CD4-positive, alpha-beta T cell treated with Interleukin-15 for 1 hour (primary cell): ENCODE results near the gene TTLL10.
"Not testable (repeated sequence)": the region's sequence is repeated elsewhere in the genome, so short reads cannot be mapped to it uniquely, and the experiment has no call there.

Experiments used
- DNase-seq: peaks from one replicate; pipeline ENCODE4 v3.0.0-alpha.2; 2020

TTLL10 gene

DNA sequence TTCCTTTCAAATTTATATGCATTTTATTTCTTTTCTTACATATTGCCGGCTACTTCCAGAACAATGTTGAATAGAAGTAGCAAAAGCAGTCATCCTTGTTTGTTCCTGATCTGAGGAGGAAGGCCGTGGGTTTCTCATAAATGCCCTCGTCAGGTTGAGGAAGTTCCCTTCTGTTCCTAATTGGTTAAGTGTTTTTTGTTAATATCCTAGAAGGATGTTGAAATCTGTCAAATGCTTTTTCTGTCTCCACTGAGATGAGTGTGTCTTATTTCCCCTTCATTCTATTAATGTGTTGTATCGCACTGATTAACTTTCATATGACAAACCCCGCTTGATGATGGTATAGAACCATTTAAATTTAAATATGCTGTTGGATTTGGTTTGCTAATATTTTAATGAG, 15.4 kb downstream of the TTLL10 start:
- peak; percentile 4 for DNase-seq

DNA sequence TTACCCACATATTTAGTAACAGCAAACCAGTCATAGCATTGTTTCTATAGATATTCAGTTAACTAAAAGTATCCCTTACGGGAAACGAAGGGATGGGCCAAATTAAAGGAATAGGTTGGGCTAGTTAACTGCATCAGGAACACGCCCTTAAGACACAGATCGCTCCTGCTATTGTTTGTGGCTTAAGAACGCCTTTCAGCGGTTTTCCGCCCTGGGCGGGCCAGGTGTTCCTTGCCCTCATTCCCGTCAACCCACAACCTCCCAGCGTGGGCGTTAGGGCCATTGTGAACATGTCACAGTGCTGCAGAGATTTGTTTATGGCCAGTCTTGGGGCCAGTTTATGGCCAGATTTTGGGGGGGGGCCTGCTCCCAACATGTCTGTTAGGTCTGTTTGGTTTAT, 18.1 kb downstream of the TTLL10 start:
- peak; percentile 10 for DNase-seq

DNA sequence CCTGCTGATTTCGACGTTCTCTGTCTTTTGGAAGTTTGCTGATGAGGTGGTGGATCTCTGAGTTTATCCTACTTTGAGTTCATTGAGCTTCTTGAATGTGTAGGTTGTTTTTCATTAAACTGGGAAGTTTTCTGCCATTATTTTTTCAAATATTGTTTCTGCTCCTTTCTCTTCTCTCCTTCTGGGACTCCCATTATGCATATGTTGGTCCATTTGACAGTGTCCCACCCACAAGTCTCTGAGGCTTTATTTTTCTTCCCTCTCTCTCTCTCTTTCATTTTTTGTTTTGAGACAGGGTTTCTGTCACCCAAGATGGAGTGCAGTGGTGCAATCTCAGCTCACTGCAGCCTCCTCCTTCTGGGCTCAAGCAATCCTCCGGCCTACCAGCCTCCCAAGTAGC, 21.0 kb downstream of the TTLL10 start:
- DNase-seq: no peak

DNA sequence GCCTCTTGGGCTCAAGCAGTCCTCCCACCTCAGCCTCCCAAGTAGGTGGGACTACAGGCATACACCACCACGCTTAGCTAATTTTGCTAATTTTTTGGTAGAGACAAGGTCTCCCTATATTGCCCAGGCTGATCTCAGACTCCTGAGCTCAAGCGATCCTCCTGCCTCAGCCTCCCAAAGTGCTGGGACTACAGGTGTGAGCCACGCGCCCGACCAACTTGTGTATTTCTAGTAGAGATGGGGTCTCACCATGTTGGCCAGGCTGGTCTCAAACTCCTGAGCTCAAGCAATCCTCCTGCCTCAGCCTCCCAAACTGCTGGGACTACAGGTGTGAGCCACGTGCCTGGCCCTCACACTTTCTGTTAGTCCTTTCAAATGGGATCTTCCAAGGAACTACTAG, 22.0 kb downstream of the TTLL10 start:
- DNase-seq: not testable (repeated sequence)

DNA sequence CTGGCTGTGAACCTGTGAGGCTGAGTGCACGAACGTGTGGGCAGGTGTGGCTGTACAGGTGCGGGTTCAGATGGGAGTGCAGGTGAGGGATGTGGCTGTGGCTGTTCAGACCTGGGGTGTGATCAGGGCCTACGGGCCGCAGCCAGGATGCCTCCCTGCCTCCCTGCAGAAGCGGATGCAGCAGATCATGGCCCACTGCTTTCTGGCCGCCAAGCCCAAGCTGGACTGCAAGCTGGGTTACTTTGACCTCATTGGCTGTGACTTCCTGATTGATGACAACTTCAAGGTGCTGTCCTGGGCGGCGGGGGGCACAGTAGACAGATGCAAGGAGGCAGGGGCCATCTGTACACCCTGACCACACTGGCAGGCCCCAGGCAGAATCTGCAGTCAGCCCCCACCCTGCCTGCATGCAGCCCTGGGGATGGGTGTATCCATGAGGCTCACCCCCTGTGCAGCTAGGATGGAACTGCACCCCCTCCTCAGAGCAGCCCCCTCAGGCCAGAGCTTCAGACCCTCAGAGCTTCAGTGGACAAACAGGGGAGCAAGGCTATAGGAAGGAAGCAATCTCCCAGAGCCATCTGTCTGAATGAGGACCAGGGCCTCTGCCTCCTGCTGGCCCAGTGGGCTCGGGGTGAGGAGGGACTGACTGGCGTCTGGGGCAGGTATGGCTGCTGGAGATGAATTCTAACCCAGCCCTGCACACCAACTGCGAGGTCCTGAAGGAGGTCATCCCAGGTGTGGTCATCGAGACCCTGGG, 22.9 kb downstream of the TTLL10 start:
- DNase-seq: no peak

DNA sequence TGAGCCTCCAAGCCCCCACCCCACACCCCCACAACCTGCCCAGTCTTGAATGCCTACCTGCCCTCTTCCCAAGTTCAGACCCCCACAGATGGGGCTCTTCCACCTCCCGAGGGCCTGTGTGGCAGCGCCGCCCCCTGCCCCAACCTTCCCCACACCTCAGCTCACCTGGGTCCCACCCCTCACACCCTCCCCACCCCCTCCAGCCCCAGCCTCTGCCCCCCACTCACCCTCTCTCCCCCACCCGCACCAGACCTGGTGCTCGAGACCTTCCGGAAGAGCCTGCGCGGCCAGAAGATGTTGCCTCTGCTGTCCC, 23.5 kb downstream of the TTLL10 start:
- no peak for DNase-seq

DNA sequence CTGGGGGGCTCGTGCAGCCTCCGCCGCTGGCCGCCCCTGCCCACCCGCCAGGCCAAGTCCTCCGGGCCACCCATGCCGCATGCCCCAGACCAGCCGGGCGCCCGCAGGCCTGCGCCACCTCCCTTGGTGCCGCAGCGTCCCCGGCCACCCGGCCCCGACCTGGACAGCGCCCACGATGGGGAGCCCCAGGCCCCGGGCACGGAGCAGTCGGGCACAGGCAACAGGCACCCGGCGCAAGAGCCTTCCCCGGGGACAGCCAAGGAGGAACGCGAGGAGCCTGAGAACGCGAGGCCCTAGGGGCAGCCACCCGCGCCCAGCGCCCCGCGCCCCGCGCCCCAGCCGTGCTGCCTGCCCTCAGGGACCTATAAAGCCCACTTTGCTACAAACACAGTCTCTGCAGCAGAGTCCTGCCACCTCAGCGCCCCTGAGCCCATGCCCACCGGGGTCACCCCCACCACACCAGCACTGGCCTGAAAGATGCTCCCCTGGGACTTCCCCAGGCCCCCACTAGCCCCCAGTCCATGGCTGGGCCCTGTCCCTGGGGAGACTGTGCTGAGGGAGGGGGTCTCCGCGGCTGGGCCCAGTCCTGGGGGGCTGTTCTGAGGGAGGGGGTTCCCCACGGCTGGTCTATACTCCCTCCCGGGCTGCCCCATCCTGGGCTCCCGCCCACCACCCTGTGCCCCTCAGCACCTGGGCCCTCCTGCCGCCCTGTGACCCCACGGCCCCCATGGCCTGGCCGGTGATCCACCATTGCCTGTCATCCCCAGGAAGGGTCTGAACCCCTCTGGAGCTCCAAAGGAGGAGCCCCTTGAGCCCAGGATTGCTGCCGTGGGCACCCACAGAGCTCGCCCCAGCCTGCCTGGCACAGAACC, 24.1 kb downstream of the TTLL10 start:
- no peak for DNase-seq

DNA sequence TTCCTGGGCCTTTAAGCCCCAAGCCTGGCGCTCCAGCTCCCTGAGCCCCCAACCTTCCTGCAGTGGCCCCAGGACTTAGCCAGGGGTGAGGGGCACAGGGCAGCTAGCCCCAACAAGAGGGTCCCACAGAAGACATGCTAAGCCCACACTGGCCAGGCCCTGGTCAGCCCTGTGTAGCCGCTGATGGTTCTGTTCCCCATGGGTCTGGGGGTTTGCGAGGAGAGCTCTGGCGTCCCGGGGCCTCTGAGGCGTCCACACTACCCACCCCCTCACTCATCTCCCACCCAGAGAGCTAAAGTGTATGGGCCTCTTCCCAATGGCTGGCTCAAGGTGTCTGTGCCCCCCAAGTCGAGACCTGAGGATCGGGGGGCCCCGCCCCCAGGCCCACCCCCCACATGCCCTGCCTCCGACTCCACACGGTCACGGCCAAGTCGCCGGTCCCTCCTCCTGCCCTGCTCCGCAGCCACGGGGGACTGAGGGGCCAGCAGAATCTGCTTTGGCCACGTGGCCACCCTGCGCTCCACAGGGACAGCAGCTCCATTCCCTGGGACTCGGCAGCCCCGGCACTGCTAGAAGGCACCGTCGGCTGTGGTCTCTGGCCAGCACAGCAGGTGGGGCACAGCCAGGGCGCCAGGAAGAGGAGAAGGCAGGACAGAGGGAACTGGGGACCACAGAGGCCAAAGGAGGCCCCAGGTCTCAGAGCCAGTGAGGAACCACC, 24.9 kb downstream of the TTLL10 start:
- no peak for DNase-seq

DNA sequence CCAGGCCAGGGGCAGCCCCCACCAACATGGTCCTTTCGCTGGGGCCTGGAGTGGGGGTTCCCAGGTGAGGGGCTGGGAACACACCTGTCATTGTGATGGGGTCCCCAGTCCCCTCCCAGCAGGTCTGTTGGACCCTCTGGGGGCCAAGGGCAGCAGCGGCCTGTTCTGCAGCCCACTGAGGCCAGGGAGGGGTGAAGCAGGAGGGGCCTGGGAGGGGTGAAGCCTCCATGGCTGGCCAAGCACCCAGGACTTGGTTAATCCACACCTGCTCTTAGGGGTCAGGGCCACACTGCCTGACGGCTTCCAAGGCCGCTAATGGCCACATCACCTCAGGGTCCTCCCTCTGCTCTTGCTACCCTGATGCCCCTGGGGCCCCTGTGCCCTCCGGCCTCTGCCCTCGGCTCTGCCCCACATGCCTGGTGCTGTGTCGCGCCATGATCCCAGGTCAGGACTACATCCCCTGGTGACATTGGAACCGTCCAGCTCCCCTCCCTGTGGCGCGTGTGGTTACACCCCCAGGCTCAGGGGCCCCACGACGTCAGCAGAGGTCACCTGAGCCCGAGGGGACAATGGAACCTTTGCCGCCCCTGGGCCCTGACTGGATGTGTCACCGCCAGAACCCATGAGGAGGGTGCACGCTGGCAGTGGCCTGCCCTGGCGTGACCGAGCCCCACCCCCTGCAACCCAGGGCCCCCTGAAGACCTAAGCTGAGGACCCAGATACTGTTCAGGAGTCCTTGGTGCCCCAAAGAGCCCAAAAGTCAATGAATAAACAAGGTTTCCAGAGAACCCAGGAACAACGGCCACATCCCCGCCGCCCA, 25.7 kb downstream of the TTLL10 start:
- no peak for DNase-seq

DNA sequence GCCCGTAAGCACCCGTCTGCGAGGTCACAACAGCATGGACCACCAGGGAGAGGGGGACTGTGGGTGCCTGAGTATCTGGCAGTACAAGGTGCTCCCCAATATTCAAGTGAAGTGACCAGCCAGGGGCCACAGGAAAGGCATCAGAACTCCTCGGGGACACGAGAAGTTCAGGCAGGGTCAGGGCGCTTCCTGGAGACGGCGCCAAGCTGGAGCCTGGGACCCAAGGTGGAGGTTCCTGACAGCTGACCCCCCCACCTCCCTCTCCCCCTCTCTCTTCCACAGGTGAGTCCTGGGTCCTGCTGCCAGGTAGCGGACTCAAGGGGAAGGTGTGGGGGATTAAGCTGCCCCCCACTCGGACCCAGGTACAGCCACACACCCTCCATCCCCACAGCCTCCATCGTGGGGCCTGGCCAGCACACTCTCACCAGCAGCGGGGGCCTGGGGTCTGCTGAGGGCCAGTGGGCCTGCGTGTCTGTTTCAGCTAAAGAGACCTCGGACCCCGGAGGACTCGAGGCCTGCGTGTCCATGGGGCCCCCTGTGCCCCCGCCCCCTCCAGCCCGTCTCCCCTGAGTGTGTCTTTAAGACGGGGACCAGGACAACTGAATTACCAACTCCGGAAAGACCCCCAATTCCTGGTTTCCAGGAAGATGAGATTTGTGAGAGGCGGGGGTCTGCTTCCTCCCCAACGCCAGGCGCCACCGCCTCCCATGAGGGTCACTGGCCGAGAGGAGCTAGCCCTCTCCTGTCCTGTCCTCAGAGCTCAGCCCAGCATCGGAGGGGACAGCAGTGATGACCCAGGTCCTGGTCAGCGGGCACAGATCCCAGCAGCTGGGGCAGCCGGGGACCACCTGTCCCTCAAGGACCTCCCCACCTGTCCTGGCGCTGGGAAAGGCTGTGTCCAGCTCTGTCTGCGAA, 26.5 kb downstream of the TTLL10 start:
- DNase-seq: no peak

- DNase-seq: peak; percentile 90
Observed at GRCh38 chr1:1200876-1201810, 27.5 kb downstream of the TTLL10 start.

- DNase-seq: peak; percentile 16
Observed at GRCh38 chr1:1202831-1203560, 29.3 kb downstream of the TTLL10 start.

GRCh38 chr1:1203561-1204424, 30.1 kb downstream of the TTLL10 start:
- peak; percentile 16 for DNase-seq

DNA sequence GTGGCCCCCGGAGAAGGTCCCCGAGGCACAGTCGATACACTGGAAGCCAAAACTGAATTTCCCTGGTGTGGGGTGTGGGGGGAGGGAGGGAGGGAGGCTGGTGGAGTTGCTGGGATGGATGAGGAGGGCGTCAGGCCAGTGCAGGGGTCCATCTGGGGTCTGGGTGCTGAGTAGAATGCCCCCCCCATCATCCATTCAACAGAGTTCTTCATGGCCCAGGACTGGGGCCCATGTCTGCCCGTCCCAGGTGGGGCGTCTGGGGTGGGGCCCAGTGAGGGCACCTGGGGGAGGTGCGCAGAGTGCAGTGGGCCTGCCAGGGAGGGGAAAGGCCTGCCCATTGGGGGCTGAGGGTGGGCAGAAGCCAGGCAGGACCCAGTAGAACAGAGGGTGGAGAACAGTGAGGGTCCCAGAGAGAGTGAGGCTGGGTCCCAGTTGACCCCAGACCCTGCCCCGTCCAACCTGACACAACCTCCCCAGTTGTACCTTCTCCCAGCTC, 30.8 kb downstream of the TTLL10 start:
- DNase-seq: peak; percentile 8

- peak; percentile 16 for DNase-seq
Observed at GRCh38 chr1:1204998-1205768, 31.5 kb downstream of the TTLL10 start.

DNA sequence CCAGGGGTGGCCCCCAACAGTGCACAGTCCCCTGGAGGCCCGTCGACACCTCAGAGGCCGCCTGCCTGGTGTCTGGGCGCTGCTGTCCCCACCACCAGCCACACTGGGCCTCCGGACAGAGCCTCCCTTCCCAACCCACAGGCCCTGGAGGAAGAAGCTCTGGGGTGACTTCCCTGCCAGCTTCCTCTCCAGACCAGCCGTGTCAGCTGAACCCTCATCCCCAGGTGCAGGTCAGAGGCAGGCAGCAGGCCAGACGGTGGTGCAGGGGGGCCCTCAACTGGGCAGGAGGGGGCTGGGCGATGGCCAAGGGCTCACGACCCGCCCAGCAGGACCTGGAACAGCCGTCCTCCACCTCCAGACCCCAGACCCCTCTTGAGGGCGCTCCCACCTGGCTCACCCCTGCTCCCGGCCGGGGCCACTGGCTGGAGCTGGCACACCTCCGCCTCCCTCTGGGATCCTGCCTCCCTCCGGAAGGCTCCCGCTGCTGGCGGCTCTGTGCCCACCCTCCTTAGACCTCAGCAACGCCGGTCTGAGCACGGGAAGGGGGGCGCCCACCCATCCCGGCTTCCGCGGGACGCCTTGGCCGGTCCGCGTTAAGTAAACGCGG, 32.2 kb downstream of the TTLL10 start:
- DNase-seq: peak; percentile 20

GRCh38 chr1:1206376-1206965, 32.8 kb downstream of the TTLL10 start, which contains the start of gene TNFRSF18:
TSS of gene TNFRSF18 (minus strand) at chr1:1206592. CDS start at chr1:1206571, 21 bp downstream.
- peak; percentile 43 for DNase-seq
